SKM-1 treated with dmso at 0.1 percent for 144 hours (cell line): ENCODE measurements around the gene LCLAT1.

Experiments used
- DNase-seq: peaks from one replicate; lab custom pipeline; 2025; ENCODE audit not compliant: unreplicated experiment; lab: John Stamatoyannopoulos, UW

LCLAT1 gene

GRCh38 chr2:30664761-30665358, 217.8 kb downstream of the LCLAT1 start:
- no peak for DNase-seq

GRCh38 chr2:30665761-30666265, 218.8 kb downstream of the LCLAT1 start:
- DNase-seq, result no peak

GRCh38 chr2:30666266-30666874, 219.3 kb downstream of the LCLAT1 start:
- no peak for DNase-seq

- no peak for DNase-seq
These were observed 223.4 kb downstream of the LCLAT1 start for GRCh38 chr2:30670453-30670852.

DNA sequence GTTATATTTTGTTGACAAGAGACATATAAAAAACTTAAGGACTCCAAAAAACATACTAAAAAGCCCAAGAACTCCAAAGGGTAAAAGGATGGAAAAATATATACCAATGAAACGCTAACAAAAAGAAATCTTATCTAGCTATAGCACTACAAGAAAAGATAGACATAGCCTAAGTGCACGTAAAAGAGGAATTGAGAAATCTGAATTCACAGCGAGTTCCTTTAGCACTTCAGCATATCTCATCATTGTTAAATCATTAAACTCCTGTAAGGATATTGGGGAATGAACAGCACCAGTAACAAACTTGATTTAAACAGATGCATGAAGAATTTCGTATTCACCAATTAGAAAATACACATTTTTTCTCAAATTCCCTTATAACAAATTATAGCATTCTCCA, 226.1 kb downstream of the LCLAT1 start:
- DNase-seq, result no peak

DNA sequence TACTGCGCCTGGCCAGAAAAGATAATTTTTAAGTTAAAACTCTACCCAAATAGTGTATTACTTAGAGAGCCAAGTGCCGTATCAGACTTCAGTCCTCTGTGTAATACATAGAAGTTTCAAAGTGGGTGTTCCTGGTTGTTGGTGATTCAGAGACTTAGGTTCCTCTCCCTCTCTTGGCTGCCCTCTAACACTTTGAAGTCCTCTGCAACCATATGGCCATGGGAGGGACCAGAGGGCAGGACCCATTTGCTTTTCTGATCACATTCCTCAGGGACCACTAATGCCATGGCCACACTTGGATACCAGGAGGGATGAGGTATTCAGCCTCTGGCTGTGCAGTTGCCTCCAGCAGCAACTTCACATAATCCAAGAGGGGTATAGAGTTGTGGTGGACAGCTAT, 228.7 kb downstream of the LCLAT1 start:
- DNase-seq, result no peak

DNA sequence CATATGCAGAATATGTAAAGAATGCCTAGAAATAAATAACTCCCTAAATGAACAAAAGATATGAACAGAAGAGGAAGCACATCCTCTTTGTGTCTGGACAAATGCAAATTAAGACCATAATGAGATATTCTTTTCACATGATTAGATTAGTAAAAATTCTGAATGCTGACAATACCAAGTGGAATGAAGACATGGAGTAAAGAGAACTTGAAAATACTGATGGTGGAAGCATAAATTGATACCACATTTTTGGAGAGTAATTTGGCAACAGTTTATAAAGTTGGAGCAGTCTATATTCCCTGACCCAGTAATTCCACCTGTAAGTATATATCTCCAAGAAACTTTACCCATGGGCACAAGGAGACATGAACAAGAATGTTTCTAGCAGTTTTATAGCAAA, 230.2 kb downstream of the LCLAT1 start:
- DNase-seq, result no peak

GRCh38 chr2:30677861-30678385, 230.9 kb downstream of the LCLAT1 start:
- DNase-seq, result no peak

DNA sequence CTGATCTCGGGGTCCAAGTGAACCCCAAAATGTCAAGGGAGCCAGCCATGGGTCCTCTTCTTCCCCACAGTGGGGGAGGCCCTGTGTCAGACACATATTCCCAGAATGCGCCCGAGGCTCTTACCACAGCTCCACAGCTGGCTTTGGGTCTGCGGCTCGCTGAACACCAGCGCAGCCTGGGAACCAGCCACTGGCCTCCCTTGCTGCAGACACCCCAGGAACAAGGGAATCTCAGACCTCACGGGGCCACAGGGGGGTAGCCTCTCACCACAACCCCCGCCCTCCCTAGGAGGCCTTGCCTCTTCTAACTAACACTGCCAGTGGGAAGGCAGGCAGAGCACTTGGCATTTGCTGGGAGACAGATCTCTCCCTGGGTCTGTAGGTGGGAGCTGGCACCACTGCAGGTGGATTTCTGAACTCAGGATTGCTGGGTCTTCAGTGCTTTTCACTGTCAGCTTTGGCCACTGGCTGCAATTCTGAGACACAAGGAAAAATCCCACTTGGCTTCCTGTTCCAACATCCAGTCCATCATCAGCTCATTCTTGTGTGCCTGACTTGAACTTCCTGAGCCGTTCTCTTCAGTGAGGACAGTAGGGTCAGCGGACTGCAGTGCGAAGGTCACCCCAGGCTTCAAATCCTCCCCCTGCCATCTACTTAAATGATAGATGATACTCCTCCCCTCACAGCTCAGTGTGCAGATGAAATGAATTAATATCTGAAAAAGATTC, 231.5 kb downstream of the LCLAT1 start:
- DNase-seq, result no peak

DNA sequence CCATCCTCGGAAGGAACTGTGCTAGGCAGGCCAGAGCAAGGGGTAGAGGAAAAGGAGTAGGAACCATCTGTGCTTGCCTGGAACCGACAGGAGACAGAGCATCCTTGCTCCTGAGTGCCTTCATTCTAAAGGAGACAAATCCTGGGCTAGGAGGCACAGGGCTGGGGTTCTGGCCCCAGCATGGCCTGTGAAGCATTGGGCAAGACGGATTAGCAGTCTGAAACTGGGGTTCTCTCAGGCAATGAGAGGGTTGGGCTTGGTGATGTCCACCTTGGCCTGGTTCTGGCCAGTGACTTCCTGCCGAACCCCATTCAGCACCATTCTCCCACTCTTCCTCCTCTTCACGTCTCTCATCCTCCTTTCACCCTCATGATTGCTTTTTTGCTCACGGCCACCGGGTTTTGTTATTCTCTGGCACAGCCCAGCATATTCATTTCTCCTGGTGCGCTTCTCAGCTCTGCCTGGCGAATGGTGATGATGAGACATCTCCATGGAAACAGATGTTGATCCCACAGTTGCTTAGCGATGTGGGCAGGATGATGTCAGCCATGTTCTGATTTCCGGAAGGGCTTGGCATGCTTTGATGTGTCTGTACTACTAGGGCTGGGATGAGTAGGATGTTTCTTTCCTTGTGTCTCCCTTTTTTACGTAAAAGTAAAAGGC, 232.5 kb downstream of the LCLAT1 start:
- no peak for DNase-seq

DNA sequence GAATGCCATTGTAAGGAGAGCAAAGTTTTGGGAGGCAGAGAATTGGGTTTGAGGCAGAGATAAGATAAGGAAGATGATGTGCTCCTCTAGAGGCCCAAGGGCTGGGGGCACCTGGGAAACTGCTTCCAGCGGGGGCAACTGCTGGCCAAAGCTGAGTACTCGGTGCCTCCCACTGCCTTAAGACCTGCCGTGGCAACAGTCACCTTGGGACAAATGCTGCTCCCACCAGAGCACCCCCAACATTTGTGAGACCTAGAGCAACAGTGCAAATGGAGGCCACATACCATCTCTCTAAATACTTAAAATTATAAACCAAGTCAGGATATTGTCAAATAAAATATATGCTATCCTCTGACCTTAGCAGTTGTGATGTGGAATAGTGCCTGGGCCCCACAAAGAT, 233.1 kb downstream of the LCLAT1 start:
- DNase-seq, result no peak

DNA sequence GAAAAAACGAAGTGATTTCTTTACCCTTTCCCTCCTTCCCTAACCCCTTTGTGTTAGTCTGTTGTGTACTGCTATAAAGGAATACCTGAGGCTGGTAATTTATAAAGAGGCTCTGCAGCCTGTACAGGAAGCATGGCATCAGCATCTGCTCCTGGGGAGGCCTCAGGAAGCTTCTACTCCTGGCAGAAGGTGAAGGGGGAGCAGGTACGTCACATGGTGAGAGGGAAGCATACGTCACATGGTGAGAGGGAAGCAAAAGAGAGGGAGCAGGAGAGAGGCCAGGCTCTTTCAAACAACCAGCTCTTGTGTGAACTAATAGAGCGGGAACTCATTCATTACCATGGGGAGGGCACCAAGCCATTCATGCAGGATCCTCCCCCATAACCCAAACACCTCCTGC, 234.0 kb downstream of the LCLAT1 start:
- no peak for DNase-seq

DNA sequence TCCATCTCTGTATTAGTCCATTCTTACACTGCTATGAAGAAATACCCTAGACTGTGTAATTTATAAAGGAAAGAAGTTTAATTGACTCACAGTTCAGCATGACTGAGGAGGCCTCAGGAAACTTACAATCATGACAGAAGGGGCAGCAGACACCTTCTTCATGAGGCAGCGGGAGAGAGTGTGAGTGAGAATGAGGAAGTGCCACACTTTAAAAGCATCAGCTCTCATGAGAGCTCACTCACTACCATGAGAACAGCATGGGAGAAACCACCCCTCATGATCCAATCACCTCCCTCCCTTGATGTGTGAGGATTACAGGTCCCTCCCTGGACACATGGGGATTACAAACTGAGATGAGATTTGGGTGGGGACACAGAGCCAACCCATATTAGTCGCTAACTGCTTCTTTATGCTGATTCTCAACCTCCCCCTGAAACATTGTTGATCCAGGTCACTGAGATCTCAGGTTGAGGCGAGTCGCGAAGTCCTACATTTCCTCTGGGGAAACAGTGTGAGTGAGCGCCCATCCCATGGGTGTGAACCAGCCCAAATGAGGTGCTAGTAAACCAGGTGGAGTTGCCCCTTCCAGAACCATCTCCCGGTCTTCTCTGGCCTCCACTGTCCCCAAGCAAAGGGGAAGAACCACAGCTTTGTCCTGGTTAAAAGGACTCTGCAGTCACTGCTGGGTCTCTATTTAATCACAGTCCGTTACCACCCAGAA, 236.3 kb downstream of the LCLAT1 start:
- peak; percentile 44 for DNase-seq

DNA sequence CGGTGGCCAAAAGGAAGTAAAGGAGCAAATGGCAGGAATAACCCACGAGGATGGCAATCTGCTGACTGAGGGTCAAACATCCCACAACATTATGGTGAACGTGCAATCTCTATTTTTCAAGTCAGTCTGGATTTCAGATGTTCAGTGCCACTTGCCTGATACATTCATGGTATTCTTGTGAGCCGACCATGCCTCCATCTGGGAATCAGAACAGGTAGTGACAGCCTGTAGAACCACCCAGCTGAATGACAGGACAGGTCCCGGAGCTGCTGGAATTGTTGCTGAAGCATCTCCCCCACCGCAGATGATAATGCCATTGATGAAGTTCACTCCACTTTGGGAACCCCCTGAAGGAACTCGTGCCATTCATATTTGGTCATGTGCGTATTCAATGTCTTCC, 237.0 kb downstream of the LCLAT1 start:
- DNase-seq, result no peak

- no peak for DNase-seq
These were observed 237.5 kb downstream of the LCLAT1 start for GRCh38 chr2:30684516-30684915.

GRCh38 chr2:30684996-30685395, 237.9 kb downstream of the LCLAT1 start:
- no peak for DNase-seq

DNA sequence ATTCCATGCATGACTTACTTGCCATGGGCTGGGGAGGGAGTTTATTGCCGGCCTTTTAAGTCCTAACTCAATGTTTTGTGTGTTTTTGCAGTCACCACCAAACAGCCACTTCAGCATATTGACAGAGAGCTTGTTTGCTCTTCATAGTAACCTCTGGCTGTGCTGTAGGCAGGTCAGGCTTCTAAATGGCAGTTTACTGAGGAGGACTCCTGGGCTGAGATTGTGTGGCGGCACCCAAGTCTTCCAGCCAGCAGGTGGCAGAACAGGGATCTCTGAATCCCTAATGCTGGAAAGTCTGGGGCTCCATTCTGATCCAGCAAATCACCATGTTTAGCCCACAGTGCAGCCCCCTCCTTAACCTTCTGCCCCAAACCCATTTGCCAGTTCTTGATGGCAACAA, 239.0 kb downstream of the LCLAT1 start:
- no peak for DNase-seq

DNA sequence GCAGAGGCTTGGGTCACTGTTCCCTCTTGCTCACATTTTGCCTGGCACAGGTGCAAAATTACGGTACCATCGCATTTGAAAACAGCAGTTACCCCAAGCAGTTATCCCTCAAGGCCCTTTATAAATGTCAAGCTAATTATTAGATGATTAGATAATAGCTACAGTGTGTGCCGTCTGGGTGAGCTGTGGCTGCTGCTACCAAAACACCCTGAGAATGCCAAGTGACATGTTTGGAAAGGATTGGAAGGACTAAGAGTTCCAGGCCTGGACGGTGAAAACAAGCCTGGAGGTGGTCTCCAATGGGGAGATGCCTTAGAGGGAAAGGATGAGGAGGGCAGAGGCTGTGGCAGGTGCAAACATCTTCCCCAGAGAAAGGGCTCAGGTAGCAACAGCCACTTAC, 239.6 kb downstream of the LCLAT1 start:
- DNase-seq, result no peak

DNA sequence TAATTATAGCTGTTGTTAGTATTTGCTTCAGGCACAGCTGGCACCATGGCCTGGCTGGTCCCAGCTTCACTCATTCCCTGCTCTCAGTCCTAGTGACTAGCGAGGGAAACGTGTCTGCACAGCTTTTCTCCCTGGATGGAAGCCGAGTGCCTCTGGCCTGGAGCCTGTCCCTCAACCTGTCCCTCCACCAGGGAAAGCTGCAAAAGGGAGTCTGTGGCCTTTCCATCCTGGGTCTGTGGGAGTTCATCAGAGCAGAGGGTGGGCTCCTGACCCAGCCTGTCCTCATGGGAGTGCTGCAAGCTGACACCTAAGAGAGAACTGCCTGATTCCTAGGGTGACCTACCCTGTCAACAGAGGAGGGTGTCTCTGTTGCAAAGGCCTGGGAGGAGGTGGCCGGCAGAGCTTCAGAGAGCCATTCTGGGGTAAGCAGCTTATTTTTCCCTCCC, 241.9 kb downstream of the LCLAT1 start:
- DNase-seq, result no peak

DNA sequence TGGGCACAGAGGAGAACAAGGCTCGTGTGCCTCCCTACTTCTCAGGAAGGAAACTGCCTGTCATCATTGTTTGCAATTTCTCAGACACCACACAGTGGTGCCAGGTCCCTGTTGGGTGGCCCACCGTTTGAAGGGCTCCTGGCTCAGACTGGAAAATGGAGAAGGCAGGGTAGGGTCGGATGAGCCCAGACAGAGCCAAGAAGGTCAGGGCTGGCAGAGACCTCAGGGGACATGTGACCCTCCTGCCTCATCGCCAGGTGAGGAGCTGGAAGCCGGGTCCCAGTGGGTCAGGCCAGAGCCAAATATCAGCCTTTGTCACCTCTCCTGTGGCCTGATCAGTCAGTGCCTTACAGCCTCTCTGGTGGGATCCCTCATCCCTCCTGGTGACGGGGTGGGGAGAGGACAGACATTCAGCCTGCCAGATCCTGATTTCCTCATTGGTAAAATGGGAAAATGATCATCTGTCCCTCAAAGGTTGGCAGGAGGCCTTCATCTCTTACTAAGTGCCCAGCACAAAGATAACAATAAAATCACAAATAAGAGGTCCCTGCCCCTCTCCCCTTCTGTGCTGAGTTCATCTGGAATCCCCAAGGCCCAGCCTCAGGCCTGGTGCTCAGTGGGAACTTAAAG, 242.6 kb downstream of the LCLAT1 start:
- no peak for DNase-seq
